NT2/D1 (cell line): ENCODE results near the gene DCAF12.

Experiments
- SUZ12 ChIP-seq: IDR thresholded peaks from 2 replicates; pipeline ENCODE4 v1.6.1; 2011; ENCODE audit not compliant: insufficient read length, insufficient read depth; ENCODE audit errors: extremely low read depth
- YY1 ChIP-seq: IDR thresholded peaks from 2 replicates; pipeline ENCODE4 v1.6.1; 2011; ENCODE audit not compliant: insufficient read length, insufficient read depth
- ZNF274 ChIP-seq: IDR thresholded peaks from 2 replicates; pipeline ENCODE4 v1.6.1; 2011; ENCODE audit warnings: mild to moderate bottlenecking, low read depth, low read length

GRCh38 chr9:34157898-34158297 is 31.4 kb upstream of the DCAF12 start:
- TF ChIP-seq YY1 (no peak), ZNF274 (no peak), SUZ12 (no peak)
